ENCODE measurements around the gene ZNF534.
"Not testable (repeated sequence)": the region's sequence is repeated elsewhere in the genome, so short reads cannot be mapped to it uniquely, and the experiment has no call there.

Gene ZNF534

GRCh38 chr19:52428937-52429336, at the start of gene ZNF534:
Gene ZNF534 (plus strand): TSS chr19:52429148. CDS start chr19:52431475, 2,327 bp downstream.
- DNase-seq, result no peak

- no peak for DNase-seq
These were observed 37.8 kb upstream of the ZNF534 start for GRCh38 chr19:52391135-52391534.

- DNase-seq, result peak; percentile 95
These were observed 31.5 kb upstream of the ZNF534 start, which contains the start of gene ZNF528 for GRCh38 chr19:52397310-52398080. Gene ZNF528 (plus strand): TSS chr19:52397849. CDS start chr19:52402014, 4,165 bp downstream.

- DNase-seq, result peak; percentile 34
These were observed 30.9 kb upstream of the ZNF534 start for GRCh38 chr19:52398081-52398441.

GRCh38 chr19:52410276-52410675, 18.7 kb upstream of the ZNF534 start:
- no peak for DNase-seq

GRCh38 chr19:52415711-52416110, 13.2 kb upstream of the ZNF534 start:
- DNase-seq, result no peak

GRCh38 chr19:52442179-52442578, 13.2 kb downstream of the ZNF534 start:
- DNase-seq, result no peak

- DNase-seq, result no peak
These were observed 15.6 kb downstream of the ZNF534 start for GRCh38 chr19:52444506-52444905.

GRCh38 chr19:52451241-52451640, 22.3 kb downstream of the ZNF534 start:
- no peak for DNase-seq

- peak; percentile 76 for DNase-seq
These were observed 24.6 kb downstream of the ZNF534 start, which contains the start of gene ZNF578 for GRCh38 chr19:52453324-52454094. Gene ZNF578 (plus strand): TSS chr19:52453553. CDS start chr19:52501846, 48,293 bp downstream.

GRCh38 chr19:52464798-52465470, 36.0 kb downstream of the ZNF534 start:
- DNase-seq, result peak; percentile 67

- no peak for DNase-seq
These were observed 44.9 kb downstream of the ZNF534 start for GRCh38 chr19:52473655-52474350.

- no peak for DNase-seq
These were observed 45.6 kb downstream of the ZNF534 start for GRCh38 chr19:52474351-52475127.

- not testable (repeated sequence) for DNase-seq
These were observed 55.3 kb downstream of the ZNF534 start for GRCh38 chr19:52484111-52484743.

GRCh38 chr19:52485064-52485463, 56.1 kb downstream of the ZNF534 start:
- DNase-seq, result not testable (repeated sequence)

GRCh38 chr19:52485561-52486240, 56.8 kb downstream of the ZNF534 start:
- not testable (repeated sequence) for DNase-seq

- DNase-seq, result peak; percentile 70
These were observed 63.4 kb downstream of the ZNF534 start for GRCh38 chr19:52492201-52492993.

GRCh38 chr19:52492994-52493470, 64.1 kb downstream of the ZNF534 start:
- peak; percentile 24 for DNase-seq

GRCh38 chr19:52494518-52494917, 65.6 kb downstream of the ZNF534 start:
- no peak for DNase-seq

GRCh38 chr19:52498571-52498970, 69.6 kb downstream of the ZNF534 start:
- no peak for DNase-seq

Measured in RPMI8226 (cell line).